ENCODE data around the gene CHSY3.

The CHSY3 gene

GRCh38 chr5:130126746-130127145, 222.5 kb downstream of the CHSY3 start:
- Histone ChIP-seq H3K36me3 (ENCODE audit: control insufficient read depth in 2 of 2, insufficient read depth in 1 of 2, low read length in 2 of 2) (no peaks in the 10 kb centered on the region), H3K9me3 (ENCODE audit: control insufficient read depth, insufficient read depth, low read depth, low read length) (no peaks in the 10 kb centered on the region), H3K4me1 (ENCODE audit: control insufficient read depth, insufficient read depth, low read length) (no peaks in the 10 kb centered on the region), H3K27ac (ENCODE audit: extremely low read depth, low read depth, low read length) (no peak overlapping the region), H3K4me3 (ENCODE audit: low read depth, low read length) (no peak overlapping the region)
- ChIA-PET POLR2A (no interaction called here), CTCF (interaction anchor here (1.0 kb wide), 1 partner anchor 17 kb away, joined by 3 read pairs; no protein-coding TSS in a partner anchor)
- TF ChIP-seq ZSCAN5A (tag by site-specific recombination; IDR thresholded peaks at IDR 0.05) (no peak), BCL11B (tag by site-specific recombination; IDR thresholded peaks at IDR 0.05; ENCODE audit: low read depth) (no peak), KLF10 (tag by site-specific recombination; IDR thresholded peaks at IDR 0.05) (no peak), BCL6B (tag by site-specific recombination; IDR thresholded peaks at IDR 0.05) (no peak), ZNF324 (tag by site-specific recombination; IDR thresholded peaks at IDR 0.05) (no peak), ZNF488 (tag by site-specific recombination; IDR thresholded peaks at IDR 0.05) (no peak)

GRCh38 chr5:130135506-130135905, 231.2 kb downstream of the CHSY3 start:
- Histone ChIP-seq H3K36me3 (ENCODE audit: control insufficient read depth in 2 of 2, insufficient read depth in 1 of 2, low read length in 2 of 2) (no peaks in the 10 kb centered on the region), H3K4me3 (ENCODE audit: low read depth, low read length) (no peak overlapping the region), H3K4me1 (ENCODE audit: control insufficient read depth, insufficient read depth, low read length) (peaks cover 3% of the 10 kb centered on the region; the same call in 1 of the 2 replicates), H3K27ac (ENCODE audit: extremely low read depth, low read depth, low read length) (no peak overlapping the region), H3K9me3 (ENCODE audit: control insufficient read depth, insufficient read depth, low read depth, low read length) (no peaks in the 10 kb centered on the region)
- no peak for TF ChIP-seq ZNF510 (tag by site-specific recombination; IDR thresholded peaks at IDR 0.05; ENCODE audit: insufficient replicate concordance)
- TF ChIP-seq KLF8 (tag by site-specific recombination; IDR thresholded peaks at IDR 0.05), result no peak
- TF ChIP-seq ZNF521 (tag by site-specific recombination; IDR thresholded peaks at IDR 0.05), result no peak
- TF ChIP-seq ZNF514 (tag by site-specific recombination; IDR thresholded peaks at IDR 0.05), result no peak
- no peak for TF ChIP-seq ZNF221 (tag by site-specific recombination; IDR thresholded peaks at IDR 0.05; ENCODE audit: borderline replicate concordance)
- TF ChIP-seq AEBP2 (tag by site-specific recombination; IDR thresholded peaks at IDR 0.05; ENCODE audit: borderline replicate concordance), result no peak
- no peak for TF ChIP-seq ZNF133 (tag by site-specific recombination; IDR thresholded peaks at IDR 0.05)
- ChIA-PET POLR2A (no interaction called here), CTCF (no interaction called here)

GRCh38 chr5:130136300-130136699, 232.0 kb downstream of the CHSY3 start:
- no peaks in the 10 kb centered on the region for H3K9me3 ChIP-seq (ENCODE audit: control insufficient read depth, insufficient read depth, low read depth, low read length)
- H3K4me3 ChIP-seq (ENCODE audit: low read depth, low read length), result no peak overlapping the region
- H3K4me1 ChIP-seq (ENCODE audit: control insufficient read depth, insufficient read depth, low read length), result peaks cover 3% of the 10 kb centered on the region; the same call in 1 of the 2 replicates
- TF ChIP-seq ZBTB21 (tag by site-specific recombination; IDR thresholded peaks at IDR 0.05), result no peak
- no peak for TF ChIP-seq ZNF449 (tag by site-specific recombination; IDR thresholded peaks at IDR 0.05)
- TF ChIP-seq SCRT1 (tag by site-specific recombination; IDR thresholded peaks at IDR 0.05; ENCODE audit: borderline replicate concordance), result no peak
- TF ChIP-seq ZNF654 (tag by site-specific recombination; IDR thresholded peaks at IDR 0.05; ENCODE audit: low read depth), result no peak
- TF ChIP-seq CTCF (tag by site-specific recombination; IDR thresholded peaks at IDR 0.05), result no peak
- TF ChIP-seq PRDM6 (tag by site-specific recombination; IDR thresholded peaks at IDR 0.05), result no peak
- TF ChIP-seq BCL11A (tag by site-specific recombination; IDR thresholded peaks at IDR 0.05; ENCODE audit: low read depth), result no peak
- no peak for TF ChIP-seq ZFP41 (tag by site-specific recombination; IDR thresholded peaks at IDR 0.05; ENCODE audit: borderline replicate concordance)
- CTCF ChIA-PET, result no interaction called here
- H3K36me3 ChIP-seq (ENCODE audit: control insufficient read depth in 2 of 2, insufficient read depth in 1 of 2, low read length in 2 of 2), result no peaks in the 10 kb centered on the region
- no peak overlapping the region for H3K27ac ChIP-seq (ENCODE audit: extremely low read depth, low read depth, low read length)
- POLR2A ChIA-PET, result no interaction called here

Measured in HEK293 (cell line).